ENCODE data around the gene HHIPL1.

DNA sequence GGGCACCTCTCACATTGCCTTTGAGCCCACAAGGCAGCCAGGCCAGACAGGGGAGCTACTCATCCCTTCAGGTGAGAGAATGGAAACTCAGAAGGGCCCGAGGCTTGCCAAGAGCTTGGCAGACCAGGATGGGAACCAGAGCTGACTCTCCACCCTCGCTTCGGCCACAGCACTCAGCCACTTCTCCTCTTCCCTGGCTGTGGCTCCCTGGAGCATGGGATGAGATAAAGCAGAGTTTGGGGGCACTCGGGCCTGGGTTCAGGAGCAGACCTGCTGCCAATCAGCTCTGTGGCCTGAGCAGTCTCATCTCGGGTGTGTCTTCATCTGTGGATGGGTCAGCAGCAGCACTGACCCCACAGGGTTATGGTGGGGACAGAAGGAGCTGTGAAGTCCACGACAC lies 20.9 kb upstream of the HHIPL1 start:
- no peak for TF ChIP-seq POLR2A (IDR thresholded peaks at IDR 0.05)
- TF ChIP-seq, protein P1, sequence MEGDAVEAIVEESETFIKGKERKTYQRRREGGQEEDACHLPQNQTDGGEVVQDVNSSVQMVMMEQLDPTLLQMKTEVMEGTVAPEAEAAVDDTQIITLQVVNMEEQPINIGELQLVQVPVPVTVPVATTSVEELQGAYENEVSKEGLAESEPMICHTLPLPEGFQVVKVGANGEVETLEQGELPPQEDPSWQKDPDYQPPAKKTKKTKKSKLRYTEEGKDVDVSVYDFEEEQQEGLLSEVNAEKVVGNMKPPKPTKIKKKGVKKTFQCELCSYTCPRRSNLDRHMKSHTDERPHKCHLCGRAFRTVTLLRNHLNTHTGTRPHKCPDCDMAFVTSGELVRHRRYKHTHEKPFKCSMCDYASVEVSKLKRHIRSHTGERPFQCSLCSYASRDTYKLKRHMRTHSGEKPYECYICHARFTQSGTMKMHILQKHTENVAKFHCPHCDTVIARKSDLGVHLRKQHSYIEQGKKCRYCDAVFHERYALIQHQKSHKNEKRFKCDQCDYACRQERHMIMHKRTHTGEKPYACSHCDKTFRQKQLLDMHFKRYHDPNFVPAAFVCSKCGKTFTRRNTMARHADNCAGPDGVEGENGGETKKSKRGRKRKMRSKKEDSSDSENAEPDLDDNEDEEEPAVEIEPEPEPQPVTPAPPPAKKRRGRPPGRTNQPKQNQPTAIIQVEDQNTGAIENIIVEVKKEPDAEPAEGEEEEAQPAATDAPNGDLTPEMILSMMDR (IDR thresholded peaks at IDR 0.05), result no peak
